ENCODE measurements around the gene GALNT17. TPM values are rescaled to one million over a fixed set of nuclear protein-coding genes. Genes with fewer than 3 reads are reported as not detected.

GALNT17 gene
- total RNA-seq, 2 experiments from 2014 or later, result not detected

DNA sequence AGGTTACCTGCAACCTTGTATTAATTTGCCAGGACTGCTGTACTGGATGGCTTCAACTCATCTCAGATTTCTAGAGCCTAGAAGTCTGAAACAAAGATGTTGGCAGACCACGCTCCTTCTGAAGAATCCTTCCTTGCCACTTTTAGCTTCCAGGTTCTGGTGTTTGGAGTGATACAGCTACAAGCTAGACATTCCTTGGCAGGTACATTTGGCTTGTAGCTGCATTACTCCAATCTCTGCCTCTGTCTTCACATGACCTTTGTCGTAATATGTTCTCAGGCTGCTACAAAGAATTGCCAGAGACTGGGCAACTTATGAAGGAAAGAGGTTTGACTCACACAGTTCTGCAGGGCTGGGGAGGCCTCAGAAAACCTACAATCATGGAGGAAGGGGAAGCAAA, 146.3 kb downstream of the GALNT17 start:
- H3K27ac Mint-ChIP-seq, result no peak overlapping the region
- H3K36me3 Mint-ChIP-seq (ENCODE audit: low read depth), result no peaks in the 10 kb centered on the region
- no peak for ATAC-seq (ENCODE audit: poor library complexity)
- H3K4me1 Mint-ChIP-seq (ENCODE audit: low read depth), result no peaks in the 10 kb centered on the region
- Histone ChIP-seq H3K36me3 (ENCODE audit: insufficient read depth, low read length) (no peaks in the 10 kb centered on the region), H3K4me3 (ENCODE audit: low read length) (no peak overlapping the region), H3K9me3 (ENCODE audit: control insufficient read depth in 1 of 2, insufficient read depth in 1 of 2, low read length in 2 of 2) (peaks cover 0 to 21% of the 10 kb centered on the region in 2 experiments), H3K27me3 (ENCODE audit: control insufficient read depth in 1 of 2, insufficient read depth in 2 of 2, low read length in 2 of 2) (no peaks in the 10 kb centered on the region), H3K4me1 (ENCODE audit: insufficient read depth, low read length) (no peaks in the 10 kb centered on the region), H3K27ac (ENCODE audit: low read depth in 1 of 2, low read length in 2 of 2) (no peak overlapping the region)
- no peaks in the 10 kb centered on the region for H3K27me3 Mint-ChIP-seq
- ChIA-PET POLR2A (no interaction called here), CTCF (no interaction called here)
- intact Hi-C loops (cut with DNase I, micrococcal nuclease), result no loop called here
- TF ChIP-seq CTCF (IDR thresholded peaks at IDR 0.05), result no peak
- DNase-seq, result no peak
- peaks cover 11% of the 10 kb centered on the region for H3K9me3 Mint-ChIP-seq
- H3K4me3 Mint-ChIP-seq, result no peak overlapping the region

DNA sequence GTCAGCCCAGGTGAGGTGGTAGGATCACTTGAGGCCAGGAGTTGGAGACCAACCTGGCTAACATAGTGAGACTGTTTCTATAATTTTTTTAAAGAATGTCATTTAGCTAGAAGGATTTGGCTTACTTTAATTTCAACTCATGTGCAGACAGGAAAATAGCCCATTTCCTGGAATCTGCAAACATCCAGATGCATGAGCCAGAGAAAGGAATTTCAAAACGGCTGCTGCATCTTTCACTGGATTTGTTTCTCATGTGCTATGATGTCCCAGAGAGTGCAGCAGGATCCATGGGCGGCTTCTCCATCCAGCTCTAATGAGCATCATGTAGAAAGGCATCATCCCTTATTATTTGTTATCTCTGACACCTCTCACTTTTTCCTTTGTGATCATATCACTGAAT, 149.3 kb downstream of the GALNT17 start:
- no peaks in the 10 kb centered on the region for H3K4me1 ChIP-seq (ENCODE audit: insufficient read depth, low read length)
- Mint-ChIP-seq H3K36me3 (ENCODE audit: low read depth) (no peaks in the 10 kb centered on the region), H3K4me1 (ENCODE audit: low read depth) (no peaks in the 10 kb centered on the region), H3K27ac (no peak overlapping the region), H3K27me3 (no peaks in the 10 kb centered on the region), H3K9me3 (peaks cover 10% of the 10 kb centered on the region), H3K4me3 (no peak overlapping the region)
- TF ChIP-seq CTCF (IDR thresholded peaks at IDR 0.05), result no peak
- H3K9me3 ChIP-seq (ENCODE audit: control insufficient read depth in 1 of 2, insufficient read depth in 1 of 2, low read length in 2 of 2), result peaks cover 0 to 15% of the 10 kb centered on the region in 2 experiments
- ATAC-seq (ENCODE audit: poor library complexity), result no peak
- ChIA-PET POLR2A (no interaction called here), CTCF (no interaction called here)
- H3K4me3 ChIP-seq (ENCODE audit: low read length), result no peak overlapping the region
- no peak for DNase-seq
- intact Hi-C loops (cut with DNase I, micrococcal nuclease), result no loop called here
- H3K36me3 ChIP-seq (ENCODE audit: insufficient read depth, low read length), result no peaks in the 10 kb centered on the region
- no peaks in the 10 kb centered on the region for H3K27me3 ChIP-seq (ENCODE audit: control insufficient read depth in 1 of 2, insufficient read depth in 2 of 2, low read length in 2 of 2)
- H3K27ac ChIP-seq (ENCODE audit: low read depth in 1 of 2, low read length in 2 of 2), result no peak overlapping the region

DNA sequence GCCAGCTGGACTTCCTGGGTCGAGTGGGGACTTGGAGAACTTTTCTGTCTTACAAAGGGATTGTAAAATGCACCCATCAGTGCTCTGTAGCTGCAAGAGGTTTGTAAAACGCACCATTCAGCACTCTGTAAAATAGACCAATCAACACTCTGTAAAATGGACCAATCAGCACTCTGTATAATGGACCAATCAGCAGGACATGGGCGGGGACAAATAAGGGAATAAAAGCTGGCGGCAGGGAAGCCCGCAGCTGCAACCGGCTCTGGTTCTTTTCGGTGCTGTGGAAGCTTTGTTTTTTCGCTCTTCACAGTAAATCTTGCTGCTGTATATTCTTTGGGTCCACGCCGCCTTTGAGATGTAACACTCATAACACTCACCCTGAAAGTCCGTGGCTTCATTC, 151.9 kb downstream of the GALNT17 start:
- Mint-ChIP-seq H3K36me3 (ENCODE audit: low read depth) (no peaks in the 10 kb centered on the region), H3K9me3 (peaks cover 8% of the 10 kb centered on the region), H3K4me3 (no peak overlapping the region), H3K27ac (no peak overlapping the region), H3K27me3 (no peaks in the 10 kb centered on the region), H3K4me1 (ENCODE audit: low read depth) (no peaks in the 10 kb centered on the region)
- intact Hi-C loops (cut with DNase I, micrococcal nuclease), result no loop called here
- no peaks in the 10 kb centered on the region for H3K27me3 ChIP-seq (ENCODE audit: control insufficient read depth in 1 of 2, insufficient read depth in 2 of 2, low read length in 2 of 2)
- ChIA-PET CTCF (no interaction called here), POLR2A (no interaction called here)
- H3K27ac ChIP-seq (ENCODE audit: low read depth in 1 of 2, low read length in 2 of 2), result no peak overlapping the region
- no peak overlapping the region for H3K4me3 ChIP-seq (ENCODE audit: low read length)
- ATAC-seq (ENCODE audit: poor library complexity) (no peak), DNase-seq (no peak)
- H3K4me1 ChIP-seq (ENCODE audit: insufficient read depth, low read length), result no peaks in the 10 kb centered on the region
- no peak for TF ChIP-seq CTCF (IDR thresholded peaks at IDR 0.05)
- no peaks in the 10 kb centered on the region for H3K36me3 ChIP-seq (ENCODE audit: insufficient read depth, low read length)
- peaks cover 0 to 18% of the 10 kb centered on the region in 2 experiments for H3K9me3 ChIP-seq (ENCODE audit: control insufficient read depth in 1 of 2, insufficient read depth in 1 of 2, low read length in 2 of 2)
